Parathyroid adenoma (tissue), 2 donors: Measurements from ENCODE around the gene S100A13.
A peak's percentile ranks its signal among the peaks of the same experiment; 100 is the strongest.

ENCODE experiments used
- H2AFZ ChIP-seq: fragments of 300-600 bp; sonication (generic); one replicate; pipeline ENCODE4 v1.7.0; 2017; ENCODE audit warnings: antibody characterized with exemption, mild to moderate bottlenecking
- H3K27ac ChIP-seq: fragments of 300-600 bp; sonication (generic); one replicate; pipeline ENCODE4 v1.7.0; 2017
- H3K27me3 ChIP-seq: fragments of 300-600 bp; sonication (generic); one replicate; pipeline ENCODE4 v1.7.0; 2017; ENCODE audit warnings: low read length; ENCODE audit not compliant: control insufficient read depth, insufficient read depth
- H3K36me3 ChIP-seq: fragments of 300-600 bp; sonication (generic); one replicate; pipeline ENCODE4 v1.7.0; 2017; ENCODE audit warnings: low read length; ENCODE audit not compliant: control insufficient read depth, insufficient read depth
- H3K4me1 ChIP-seq: fragments of 300-600 bp; sonication (generic); one replicate; pipeline ENCODE4 v1.7.0; 2017; ENCODE audit warnings: control low read depth
- H3K4me2 ChIP-seq: fragments of 300-600 bp; sonication (generic); one replicate; pipeline ENCODE4 v1.7.0; 2017; ENCODE audit warnings: low read length
- H3K4me3 ChIP-seq: fragments of 300-600 bp; sonication (generic); one replicate; pipeline ENCODE4 v1.7.0; 2017; ENCODE audit warnings: low read depth, low read length
- H3K79me2 ChIP-seq: fragments of 300-600 bp; sonication (generic); one replicate; pipeline ENCODE4 v1.7.0; 2017; ENCODE audit warnings: control low read depth
- H3K9ac ChIP-seq: fragments of 300-600 bp; sonication (generic); one replicate; pipeline ENCODE4 v1.7.0; 2017; ENCODE audit warnings: mild to moderate bottlenecking
- H3K9me3 ChIP-seq: fragments of 300-600 bp; sonication (generic); one replicate; pipeline ENCODE4 v1.7.0; 2017; ENCODE audit warnings: low read length; ENCODE audit not compliant: control insufficient read depth
- CTCF ChIP-seq: fragments of 300-600 bp; sonication (generic); IDR thresholded peaks from one replicate; pipeline ENCODE4 v1.7.0; 2017; ENCODE audit warnings: antibody characterized with exemption, mild to moderate bottlenecking
- donor health status: primary hyperparathyroidism.

S100A13 gene

DNA sequence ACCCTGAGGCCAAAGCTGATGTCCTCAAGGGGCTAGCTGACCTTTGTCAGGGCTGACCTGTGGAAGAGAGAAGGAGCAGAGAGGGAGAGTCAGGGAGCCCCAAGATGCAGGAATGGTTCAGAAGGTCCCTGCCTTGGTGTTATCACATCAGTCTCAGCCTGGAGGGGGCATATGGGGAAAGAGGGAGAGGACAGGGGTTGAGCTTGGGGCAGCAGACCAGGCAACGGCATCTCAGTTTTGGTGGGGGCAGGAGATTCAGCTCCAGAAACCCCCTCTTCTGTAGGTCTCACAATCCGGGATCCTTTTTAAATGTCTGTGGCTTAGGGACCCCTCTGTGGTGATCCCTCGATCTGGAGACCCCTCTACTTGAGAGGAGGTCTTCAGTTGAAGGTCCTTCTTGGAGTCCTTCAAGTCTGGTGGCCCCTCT is 815 bp downstream of the S100A13 start:
- H3K4me2 ChIP-seq: peak overlapping the region; percentile 65
- peak overlapping the region; percentile 76 for H3K4me3 ChIP-seq
- H3K9me3 ChIP-seq: no peaks in the 10 kb centered on the region
- H2AFZ ChIP-seq: peak overlapping the region; percentile 73
- peak overlapping the region; percentile 69 for H3K9ac ChIP-seq
- H3K27me3 ChIP-seq: no peaks in the 10 kb centered on the region
- TF ChIP-seq CTCF: no peak
- H3K4me1 ChIP-seq: peaks cover 16% of the 10 kb centered on the region
- peaks cover 6% of the 10 kb centered on the region for H3K79me2 ChIP-seq
- peak overlapping the region; percentile 98 for H3K27ac ChIP-seq
- H3K36me3 ChIP-seq: no peaks in the 10 kb centered on the region

DNA sequence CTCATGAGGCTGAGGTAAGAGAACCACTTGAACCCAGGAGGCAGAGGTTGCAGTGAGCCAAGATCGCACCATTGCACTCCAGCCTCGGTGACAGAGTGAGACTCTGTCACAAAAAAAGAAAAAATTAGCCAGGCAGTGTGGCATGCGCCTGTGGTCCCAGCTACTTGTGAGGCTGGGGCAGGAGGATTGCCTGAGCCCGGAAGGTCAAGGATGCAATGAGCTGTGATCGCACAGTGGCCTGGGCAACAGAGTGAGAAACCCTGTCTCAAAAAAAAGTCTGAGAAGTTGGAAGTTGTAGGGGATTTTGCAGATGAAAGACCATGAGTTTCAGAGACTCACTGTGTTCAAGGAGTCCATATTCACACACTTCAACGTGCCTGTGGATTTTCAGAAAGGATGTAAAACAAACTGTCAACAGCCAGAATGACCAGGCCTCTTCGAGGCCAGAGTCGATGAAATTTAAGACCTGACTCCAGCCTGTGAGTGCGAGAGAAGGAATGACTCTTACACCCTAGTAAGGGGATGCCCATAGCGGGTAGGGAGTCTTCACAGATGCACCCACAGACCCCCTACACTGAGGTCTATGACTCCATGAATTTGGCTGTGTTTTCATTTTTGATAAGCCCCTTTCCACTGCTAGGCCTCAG is 2.2 kb downstream of the S100A13 start:
- Histone ChIP-seq H3K27ac (no peak overlapping the region), H3K9me3 (no peaks in the 10 kb centered on the region), H3K36me3 (no peaks in the 10 kb centered on the region), H3K9ac (no peak overlapping the region), H3K27me3 (no peaks in the 10 kb centered on the region), H2AFZ (no peak overlapping the region), H3K79me2 (peaks cover 6% of the 10 kb centered on the region), H3K4me1 (peaks cover 16% of the 10 kb centered on the region), H3K4me2 (no peak overlapping the region), H3K4me3 (no peak overlapping the region)
- TF ChIP-seq CTCF: no peak

DNA sequence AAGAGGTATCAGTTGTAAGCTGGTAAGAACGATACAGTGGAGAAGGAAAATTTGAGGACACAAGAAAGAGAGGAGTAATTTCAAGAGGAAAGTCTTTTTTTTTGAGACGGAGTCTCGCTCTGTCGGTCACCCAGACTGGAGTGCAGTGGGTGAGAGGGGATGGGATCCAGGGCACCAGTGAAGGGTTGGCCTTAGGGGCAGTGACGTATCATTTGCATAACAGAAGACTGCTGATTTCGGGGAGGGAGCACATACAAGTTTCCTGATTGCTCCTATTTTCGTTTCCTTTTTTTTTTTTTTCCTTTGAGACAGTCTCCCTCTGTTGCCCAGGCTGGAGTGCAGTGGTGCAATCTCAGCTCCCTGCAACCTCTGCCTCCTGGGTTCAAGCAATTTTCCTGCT is 4.2 kb downstream of the S100A13 start:
- no peak overlapping the region for H3K4me2 ChIP-seq

GRCh38 chr1:153619171-153619570 is 8.1 kb downstream of the S100A13 start:
- Histone ChIP-seq H3K27me3 (no peaks in the 10 kb centered on the region), H3K4me3 (no peak overlapping the region), H3K79me2 (peaks cover 2% of the 10 kb centered on the region), H3K9ac (no peak overlapping the region), H3K36me3 (no peaks in the 10 kb centered on the region), H3K9me3 (no peaks in the 10 kb centered on the region), H3K4me1 (peaks cover 10% of the 10 kb centered on the region), H3K27ac (no peak overlapping the region), H3K4me2 (no peak overlapping the region), H2AFZ (no peak overlapping the region)
- TF ChIP-seq CTCF: no peak

More for the DNA sequence above, 4.2 kb downstream of the S100A13 start:
- Histone ChIP-seq H3K9me3 (no peaks in the 10 kb centered on the region), H3K27me3 (no peaks in the 10 kb centered on the region), H3K79me2 (peaks cover 6% of the 10 kb centered on the region), H3K36me3 (no peaks in the 10 kb centered on the region), H3K27ac (no peak overlapping the region), H2AFZ (no peak overlapping the region), H3K9ac (no peak overlapping the region), H3K4me1 (peaks cover 16% of the 10 kb centered on the region), H3K4me3 (no peak overlapping the region)
- TF ChIP-seq CTCF: no peak

DNA sequence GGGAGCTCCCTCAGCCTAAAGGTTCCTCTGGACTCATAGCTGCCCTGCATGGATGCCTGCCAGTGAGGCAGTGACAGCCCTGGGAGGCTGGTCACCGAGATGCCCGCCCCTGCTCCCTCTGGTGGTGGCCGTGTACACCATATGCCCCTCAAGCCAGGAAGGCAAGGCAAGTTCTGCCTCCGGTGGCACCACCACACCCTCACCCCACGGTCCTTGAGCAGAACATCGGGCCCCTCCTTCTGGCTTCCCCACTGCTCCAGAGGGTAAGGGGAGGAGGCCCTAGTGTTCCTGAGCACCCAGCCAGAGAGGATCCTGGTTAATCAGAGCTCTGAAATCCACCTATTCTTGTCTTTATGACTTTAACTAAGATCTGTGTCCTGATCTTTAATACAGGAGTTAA is 9.6 kb downstream of the S100A13 start:
- H3K4me3 ChIP-seq: no peak overlapping the region
- H3K9ac ChIP-seq: no peak overlapping the region
- H2AFZ ChIP-seq: peak overlapping the region; percentile 19
- no peak overlapping the region for H3K4me2 ChIP-seq
- no peak overlapping the region for H3K27ac ChIP-seq
- no peaks in the 10 kb centered on the region for H3K36me3 ChIP-seq
- H3K79me2 ChIP-seq: no peaks in the 10 kb centered on the region
- TF ChIP-seq CTCF: peak; percentile 66
- H3K4me1 ChIP-seq: peaks cover 10% of the 10 kb centered on the region
- H3K9me3 ChIP-seq: no peaks in the 10 kb centered on the region
- no peaks in the 10 kb centered on the region for H3K27me3 ChIP-seq
